ENCODE measurements around the gene P2RX3.

P2RX3 gene

DNA sequence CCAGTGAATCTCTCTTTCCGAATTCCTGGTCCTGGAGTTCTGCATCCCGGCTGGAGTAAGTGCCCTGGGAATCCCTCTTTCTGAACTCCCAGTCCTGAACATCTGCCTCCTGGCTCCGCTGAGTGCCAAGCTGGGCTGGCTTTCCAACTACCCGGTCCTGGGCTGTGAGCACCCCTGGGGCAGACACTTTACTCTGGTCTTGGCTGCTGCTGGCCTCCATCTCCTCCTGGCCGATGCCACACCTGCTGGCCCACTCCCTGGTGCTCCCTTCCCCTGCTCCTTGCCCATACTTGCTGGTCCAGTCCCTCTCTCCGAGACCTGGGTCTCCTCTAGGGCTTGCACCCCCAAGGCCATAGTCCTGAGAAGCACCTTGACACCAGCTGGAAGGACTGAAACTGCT is 28.1 kb upstream of the P2RX3 start:
- DNase-seq (ENCODE audit: low read depth): no peak

DNA sequence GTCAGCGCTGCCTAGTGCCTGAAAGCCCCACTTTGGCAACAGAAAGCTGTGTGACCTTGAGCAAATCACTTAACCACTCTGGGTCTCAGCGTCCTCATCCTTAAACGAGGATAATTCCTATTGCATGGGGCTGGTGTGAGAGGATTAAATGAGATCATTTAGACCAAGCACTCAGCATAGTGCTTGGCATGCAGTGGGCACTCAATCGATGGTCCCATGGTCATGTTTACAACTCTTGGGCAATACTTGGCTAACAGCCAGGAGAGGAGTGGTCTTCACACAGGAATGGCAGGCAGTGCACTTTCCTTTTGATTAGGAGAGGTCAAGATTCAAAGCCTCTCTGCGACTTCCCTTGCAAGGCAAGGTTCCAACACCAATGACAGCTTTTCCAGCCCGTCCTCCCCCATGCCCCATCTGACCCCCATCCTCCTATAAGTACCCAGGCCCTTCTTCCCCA is 27.5 kb upstream of the P2RX3 start:
- DNase-seq (ENCODE audit: low read depth): no peak

DNA sequence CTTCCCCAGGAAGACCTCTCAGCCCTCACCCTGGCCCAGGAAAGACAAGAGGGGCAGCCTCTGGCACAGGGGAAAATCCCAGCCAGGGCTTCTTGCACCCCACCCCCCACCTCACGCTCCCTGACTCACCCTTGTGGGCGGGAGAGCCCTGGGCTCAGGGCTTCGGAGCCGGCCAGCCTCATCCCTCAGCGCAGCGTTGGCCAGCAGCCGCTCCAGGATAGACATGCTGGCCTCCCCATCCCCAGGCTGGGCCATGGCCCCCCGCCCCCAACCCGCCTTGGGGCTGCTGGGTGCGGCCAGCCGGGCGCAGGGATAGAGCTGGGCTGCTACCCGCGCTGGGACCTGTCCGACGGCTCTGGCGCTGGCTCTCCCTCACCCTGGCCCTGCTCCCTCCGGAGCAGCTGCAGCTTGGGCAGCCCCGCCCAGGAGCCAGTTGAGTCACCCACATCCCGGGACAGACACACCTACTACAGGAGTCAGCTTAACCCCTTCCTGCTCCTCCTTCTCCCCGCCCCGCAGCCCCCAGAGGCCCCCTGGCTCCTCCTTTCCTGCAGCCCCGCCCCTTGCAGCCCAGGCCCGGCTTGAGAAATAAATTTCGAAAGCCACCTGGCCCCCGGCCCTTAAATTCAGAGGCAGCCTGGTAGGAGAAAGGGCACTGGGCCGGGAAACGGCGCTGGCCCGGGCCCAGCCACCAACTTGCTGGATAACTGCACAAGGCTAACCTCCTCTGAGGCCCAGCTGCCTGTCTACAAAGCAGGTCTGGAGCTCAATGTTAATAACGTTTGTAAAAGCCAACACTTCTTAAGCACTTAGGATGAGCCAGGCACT is 26.8 kb upstream of the P2RX3 start:
- DNase-seq (ENCODE audit: low read depth): peak; percentile 97

DNA sequence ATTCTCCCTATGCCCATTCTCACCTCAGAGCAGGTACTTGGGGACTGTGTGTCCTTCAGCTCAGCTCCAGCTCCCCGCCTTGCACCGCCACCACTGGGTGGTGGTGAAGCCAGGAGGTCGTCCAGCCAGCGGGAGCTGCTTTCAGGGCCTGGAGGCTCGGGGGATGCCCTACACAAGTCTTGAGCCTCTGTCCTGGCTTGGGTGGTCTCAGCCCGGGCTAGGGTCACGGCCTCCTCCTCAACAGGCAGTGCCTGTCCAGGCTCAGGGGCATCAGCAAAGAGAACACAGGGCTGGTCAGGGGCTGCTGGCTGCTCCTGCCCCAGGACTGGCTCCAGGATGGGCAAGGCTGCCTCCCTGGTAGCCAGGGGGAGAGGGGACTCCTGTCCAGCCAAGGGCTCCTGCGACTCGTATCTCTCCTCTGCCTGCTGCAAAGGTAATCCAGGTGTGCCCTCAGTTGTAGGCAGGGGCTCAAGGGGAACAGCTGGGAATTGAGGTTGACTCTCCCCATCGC is 25.6 kb upstream of the P2RX3 start:
- no peak for DNase-seq (ENCODE audit: low read depth)

DNA sequence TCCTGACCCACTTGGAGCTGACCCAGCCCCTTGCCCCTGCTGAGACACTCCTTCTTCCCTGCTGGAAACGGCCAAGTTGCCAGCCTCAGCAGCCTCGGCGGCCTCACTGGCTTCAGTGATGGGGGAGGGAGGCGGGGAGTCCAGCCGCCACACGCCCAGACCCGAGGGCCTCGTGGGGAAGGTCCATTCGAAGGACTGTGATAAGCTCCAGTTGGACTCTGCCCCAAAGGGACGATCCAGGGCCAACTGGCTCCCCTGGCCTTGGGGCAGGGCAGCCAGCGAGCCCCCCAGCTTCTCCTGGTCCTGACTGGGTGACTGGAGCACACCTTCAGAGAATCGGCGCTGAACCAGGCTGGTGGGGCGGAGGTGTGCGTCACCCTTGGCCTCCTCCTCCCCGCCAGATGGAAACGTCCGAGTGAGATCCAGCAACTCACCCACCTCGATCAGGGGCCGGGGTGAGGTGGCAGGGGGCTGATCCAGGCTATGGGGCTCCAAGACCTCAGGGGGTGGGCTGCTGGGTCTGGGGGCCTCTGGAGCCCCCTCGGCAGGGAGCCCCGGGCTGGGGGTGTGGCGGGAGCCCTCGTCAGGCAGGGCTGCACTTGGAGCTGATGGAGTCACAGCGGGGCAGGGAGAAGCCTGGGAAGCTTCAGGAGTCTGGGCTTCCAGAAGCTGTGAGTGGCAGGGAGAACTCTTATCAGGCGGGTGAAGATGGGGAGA is 24.9 kb upstream of the P2RX3 start:
- no peak for DNase-seq (ENCODE audit: low read depth)

DNA sequence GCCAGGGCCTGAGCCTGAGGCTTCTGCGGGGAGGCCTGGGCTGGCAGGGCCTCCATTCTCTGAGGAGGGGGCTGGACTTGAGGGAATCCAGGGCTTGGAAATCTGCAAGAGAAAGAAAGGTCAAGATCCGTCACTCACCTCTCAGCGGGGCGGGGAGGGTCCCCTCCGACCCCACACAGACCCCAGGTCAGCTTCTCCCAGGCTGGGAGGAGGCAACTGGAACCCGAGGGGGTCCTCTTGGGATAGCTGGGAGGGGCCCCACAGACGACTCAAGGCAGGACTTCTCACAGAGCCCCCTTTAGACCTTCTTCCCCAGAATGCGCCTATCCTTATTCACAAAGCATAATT is 24.4 kb upstream of the P2RX3 start:
- DNase-seq (ENCODE audit: low read depth): no peak

DNA sequence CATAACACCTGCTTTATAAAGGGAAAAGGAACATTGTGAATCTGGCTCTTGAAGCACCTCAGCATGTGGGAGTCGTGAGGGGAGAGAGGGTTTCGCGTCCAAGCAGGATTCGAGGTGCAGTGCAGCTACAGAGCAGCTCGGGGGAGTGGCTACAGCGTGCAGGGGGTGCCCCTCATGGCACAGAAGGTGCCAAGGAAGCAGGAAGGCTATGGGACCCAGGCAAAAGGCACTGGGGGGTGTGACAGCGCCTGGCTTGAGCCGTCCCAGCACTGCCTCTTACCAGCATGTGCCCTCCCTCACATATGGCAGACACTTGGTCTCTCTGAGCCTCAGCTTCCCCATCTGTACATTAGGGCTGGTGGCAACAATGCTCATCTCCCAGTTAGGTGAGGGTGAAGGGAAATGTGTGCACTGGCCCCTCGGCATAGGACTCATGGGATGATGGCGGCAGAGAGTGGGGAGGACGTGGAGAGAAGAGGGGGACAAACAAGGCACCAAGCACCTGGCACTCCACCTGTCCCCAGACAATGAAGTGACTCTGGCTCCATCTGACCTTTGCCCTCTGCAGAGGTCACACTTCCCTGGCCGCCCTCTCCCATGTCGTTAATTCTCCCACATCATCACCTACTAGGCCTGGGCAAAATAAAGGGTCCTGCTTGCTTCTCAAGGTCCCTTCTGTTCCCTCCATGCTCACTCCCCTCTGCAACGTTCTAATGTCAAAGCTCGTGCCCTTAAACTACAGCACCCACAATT is 23.8 kb upstream of the P2RX3 start:
- DNase-seq (ENCODE audit: low read depth): no peak

DNA sequence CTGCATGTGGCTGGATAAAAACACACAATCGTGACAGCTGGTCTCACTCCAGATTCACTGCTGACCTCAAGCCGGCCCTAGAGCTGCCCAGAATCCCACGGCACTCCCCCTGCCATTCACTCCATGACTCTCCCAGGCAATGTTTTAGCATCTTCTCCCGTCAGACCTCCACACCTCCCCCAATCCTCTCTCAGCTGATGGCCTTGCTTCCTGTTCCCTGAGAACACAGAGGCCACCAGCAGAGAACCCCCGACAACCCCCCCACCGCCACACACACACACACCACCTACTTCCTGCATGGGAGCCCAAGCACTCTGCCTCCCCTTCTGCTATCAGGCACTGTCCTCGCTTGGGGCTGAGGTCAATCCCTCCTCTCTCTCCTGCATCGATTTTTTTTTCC is 22.7 kb upstream of the P2RX3 start:
- peak; percentile 71 for DNase-seq (ENCODE audit: low read depth)

DNA sequence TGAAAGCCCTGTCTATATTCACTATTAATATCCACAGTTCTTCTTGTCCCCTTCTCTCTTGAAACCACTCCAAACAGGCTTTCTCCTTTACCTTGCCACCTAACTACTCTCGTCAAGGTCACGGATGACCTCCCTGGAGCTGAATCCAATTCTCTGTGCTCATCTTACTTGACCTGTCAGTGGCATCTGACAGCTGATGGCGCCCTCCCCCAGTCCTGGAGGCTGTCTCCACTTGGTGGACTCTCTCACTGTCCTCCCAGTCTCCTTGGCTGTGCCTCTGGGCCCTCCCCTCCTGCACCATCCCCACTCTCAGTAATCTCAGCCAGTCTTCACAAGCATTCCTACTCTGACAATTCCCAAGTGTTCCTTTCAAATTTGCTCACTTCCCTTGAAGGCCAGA is 22.1 kb upstream of the P2RX3 start:
- no peak for DNase-seq (ENCODE audit: low read depth)

DNA sequence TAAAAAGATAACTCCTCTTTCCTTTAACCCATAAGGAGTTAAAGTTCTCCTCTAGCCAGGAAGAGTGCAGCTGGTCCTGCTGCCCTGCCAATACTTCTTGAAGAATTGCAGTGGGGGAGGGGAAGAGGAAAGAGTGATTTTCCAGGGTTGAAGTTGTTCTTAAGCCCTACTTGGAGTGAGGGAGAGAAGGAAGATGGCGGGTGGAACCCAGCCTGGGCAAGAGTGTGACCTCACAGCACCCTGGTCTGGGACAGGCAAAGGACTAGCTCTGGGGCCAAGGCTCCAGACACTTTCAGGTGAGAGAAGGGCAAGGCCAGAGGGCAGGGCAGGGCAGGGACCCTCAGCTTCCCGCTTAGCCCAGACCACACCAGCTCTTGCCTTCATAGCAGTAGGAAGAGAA is 20.0 kb upstream of the P2RX3 start:
- DNase-seq (ENCODE audit: low read depth): no peak

DNA sequence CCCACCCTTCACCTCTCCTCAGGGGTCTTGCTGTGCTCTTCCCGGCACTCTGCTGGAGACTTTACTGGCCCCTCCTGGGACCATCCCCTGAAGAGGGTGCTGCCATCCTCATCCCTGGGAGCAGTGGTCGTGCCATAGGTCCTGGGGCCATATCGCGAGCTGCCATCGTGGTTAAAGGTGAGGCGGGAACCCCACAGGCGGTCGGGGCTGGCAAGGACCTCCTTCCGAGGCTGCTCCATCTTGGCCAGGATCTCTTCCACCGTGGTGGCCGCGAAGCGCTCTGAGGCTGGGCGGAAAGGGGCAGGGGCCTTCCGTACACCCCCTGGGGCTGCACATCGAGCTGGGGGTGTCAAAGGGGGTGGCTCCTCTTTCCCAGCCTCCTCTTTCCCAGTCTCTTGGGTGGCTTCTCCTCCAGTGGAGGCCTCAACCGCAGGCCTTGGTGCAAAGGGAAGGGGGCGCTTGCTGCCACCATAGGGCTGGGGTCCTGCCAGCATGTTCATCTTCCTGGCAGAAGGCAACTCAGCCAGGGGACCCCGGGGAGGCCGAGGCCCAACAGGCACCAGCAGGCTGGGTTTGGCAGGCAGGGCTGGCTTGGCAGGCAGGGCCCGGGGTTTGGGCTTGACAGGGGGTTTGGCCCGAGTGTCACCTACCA is 18.0 kb upstream of the P2RX3 start:
- no peak for DNase-seq (ENCODE audit: low read depth)

DNA sequence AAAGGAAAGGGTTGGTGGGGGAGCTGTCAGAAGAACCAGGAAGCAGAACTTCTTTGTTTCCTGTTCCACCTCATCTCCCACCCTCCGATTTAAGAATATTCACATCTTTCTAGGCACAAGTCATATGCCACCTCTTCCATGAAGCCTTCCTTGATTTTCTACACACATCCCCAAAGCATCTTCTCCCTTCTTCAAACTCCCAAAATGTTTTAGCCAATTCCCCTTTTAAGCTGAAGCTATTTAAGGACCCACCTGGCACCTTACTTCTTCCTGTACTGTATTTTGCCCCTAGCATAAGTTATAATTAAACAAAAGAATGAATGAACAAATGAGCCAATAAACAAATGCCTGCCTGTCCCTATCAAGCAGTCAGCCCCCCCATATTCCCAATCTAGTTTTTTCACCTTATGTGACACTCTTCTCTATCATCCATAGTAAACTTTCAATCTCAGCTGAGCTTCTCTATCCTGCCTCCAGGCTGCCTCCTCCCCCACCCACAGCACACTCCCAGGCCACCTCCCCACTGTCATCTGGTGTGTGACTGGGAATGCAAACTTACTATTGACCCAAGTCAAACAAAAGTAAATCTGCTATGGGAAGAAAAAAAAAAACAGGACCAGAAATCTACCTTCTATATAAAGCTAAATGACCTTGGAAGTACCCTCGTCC is 17.3 kb upstream of the P2RX3 start:
- no peak for DNase-seq (ENCODE audit: low read depth)

DNA sequence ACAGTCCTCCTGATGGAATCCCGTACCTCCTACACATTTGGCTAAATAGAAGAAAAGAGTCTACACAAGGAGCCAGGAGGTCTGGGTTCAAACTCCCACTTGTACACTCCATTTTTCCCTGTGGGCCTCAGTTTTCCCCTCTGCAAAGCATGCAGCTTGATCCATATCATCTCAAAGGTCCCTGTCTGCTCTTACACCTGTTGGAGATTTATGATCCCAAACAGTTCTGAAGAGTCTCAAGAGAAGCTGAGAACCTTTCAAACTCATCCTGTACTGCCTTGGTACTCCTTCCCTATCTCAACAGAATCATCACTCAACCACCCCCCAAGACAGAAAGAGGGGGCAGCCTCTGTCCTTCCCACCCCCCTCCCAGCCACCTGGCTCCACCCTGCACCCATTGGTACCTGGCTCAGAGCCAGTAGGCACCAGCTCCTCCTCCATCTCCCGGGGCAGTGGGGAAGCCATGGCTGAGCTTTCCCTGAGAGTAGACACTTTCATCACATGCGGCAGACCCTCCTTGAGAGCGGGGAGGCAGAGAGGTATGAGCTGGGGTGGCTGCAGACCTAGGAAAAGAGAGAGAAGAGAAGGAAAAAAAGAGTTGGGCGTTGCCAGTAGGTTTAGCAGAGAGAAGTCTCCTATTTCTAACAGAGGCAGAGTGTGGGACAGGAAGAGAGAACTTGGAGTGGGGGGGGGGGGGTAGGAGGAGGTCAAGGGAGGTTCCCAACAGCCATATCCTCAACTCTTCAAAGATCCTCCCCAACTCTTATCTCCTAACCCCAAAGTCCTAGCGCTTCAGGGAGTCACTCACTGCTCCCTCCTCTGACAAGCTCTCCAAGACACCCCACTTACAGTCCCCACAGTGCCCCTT is 16.5 kb upstream of the P2RX3 start:
- DNase-seq (ENCODE audit: low read depth): no peak

DNA sequence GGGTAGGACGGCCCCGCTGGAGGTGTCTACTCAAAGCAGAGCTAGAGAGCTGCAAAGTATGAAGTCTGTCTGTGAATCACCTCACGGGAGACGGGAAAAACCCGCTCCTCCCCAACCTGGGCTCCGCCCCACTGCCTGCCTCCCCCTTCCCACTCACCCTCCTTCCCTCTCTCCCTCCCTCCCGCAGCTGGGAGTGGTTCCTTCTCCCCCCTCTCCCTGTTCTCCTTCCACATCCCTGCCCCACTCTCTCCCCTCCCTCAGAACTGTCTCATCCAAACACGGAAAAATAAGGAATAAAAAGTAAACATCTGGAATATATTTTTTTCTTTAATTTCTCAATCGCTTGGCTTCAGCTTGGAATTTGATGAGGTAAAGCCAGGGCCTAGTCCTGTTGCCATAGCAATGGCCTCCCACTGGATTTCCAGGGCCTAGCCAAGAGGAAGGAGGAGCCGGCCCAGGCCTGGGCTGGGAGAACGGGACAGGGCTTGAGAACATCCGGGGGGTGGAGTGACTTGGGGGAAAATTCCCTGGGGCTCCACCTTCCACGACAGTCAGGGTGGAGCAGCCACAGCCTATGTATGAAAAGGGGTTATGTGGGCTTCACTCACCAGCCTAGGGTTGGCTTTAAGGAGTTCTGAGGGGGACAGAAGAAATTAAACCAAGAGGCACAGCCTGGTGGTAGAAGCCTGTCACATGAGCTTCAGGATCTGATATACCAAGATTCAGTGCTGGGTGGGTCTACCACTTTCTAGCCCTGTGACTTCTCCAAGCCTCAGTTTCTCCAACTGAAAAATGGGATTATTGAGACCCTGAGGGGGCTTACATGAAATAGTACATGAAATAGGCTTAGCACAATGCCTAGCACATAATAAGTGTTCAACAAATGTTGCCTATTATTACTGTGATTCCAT is 15.6 kb upstream of the P2RX3 start:
- peak; percentile 99 for DNase-seq (ENCODE audit: low read depth)

DNA sequence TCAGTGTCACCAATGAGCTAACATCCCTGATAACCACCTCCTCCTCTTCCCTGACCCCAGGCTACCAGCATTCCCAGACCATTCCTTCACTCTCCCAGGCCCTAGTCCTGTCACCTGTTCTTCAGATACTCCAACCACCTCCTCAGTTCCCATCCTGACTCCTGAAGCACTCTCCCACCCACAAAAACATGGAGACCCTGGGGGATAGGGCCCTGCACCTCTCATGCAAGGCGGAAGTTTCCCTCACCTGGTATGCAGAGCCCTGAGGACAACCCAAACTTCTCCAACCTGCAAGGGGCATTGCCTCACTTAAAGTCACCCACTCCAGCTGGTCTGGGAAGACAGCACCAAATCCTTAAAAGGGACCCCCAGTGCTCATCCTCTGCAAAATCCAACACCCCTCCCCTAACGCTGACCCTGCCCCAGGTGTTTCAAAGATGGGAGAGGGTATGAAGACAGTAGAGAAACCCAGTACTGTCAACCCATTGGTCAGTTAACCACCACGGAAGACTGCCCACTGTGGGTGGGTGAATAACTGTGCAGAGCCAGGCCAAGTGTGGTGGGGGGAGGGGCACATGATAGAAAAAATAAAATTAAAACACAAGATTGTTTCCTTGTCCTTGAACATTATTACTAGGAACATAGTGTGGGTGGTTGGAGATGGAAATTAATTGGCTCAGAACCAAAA is 14.8 kb upstream of the P2RX3 start:
- peak; percentile 55 for DNase-seq (ENCODE audit: low read depth)

DNA sequence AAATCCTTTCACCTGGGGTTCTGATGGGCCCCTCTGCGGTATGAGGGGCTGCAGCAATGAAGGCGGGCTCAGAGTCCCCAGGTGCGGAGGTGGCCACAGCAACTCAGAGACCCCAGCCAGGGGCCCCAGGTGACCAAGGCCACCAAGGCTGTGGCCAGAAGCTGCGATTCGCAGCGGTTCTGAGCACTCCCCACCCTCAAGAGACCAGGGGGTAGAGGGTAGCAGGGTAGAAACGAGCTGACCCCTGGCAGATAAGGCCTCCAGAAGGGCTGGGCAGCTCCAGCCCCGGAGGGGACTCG is 14.3 kb upstream of the P2RX3 start:
- no peak for DNase-seq (ENCODE audit: low read depth)

DNA sequence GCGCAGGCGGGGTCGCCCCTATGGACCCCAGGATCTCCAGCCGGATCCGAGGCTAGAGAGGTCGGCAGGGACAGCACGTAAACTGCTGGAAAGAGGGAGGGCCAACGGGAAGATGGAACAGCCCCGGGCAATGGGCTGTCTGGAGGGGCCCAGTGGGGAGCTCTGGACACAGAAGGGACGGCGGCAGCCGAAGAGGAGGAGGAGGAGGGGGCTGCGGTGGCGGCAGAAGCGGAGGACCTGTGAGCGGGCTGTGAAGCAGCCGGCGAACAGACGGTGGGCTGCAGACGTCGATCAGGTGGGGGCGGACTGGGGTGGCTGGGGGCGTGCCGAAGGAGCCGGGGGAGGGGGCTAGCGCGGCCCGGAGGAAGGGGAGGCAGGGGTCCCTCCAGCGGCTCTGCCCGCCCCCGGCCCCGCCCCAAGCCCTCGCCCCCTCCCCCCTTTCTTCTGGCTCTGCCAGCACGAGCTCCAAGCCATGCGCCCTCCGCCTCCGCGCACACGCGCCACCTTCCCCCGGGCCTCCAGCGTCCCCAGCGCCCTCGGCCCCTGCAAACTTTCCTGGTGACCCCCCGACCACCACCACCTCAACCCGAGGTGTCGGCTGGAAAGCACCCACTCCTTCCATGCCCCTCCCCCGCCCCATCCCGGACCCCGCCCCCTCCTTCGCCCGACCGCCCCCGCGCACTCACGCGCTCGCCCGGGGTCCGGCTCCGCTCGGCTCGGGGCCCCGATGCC is 13.8 kb upstream of the P2RX3 start:
- peak; percentile 67 for DNase-seq (ENCODE audit: low read depth)
